HCT116 (cell line): Measurements from ENCODE around the gene INSR.

Source experiments
- CEBPB ChIP-seq: IDR thresholded peaks from 2 replicates; pipeline ENCODE4 v1.6.1; 2012; ENCODE audit warnings: low read depth
- EGR1 ChIP-seq: IDR thresholded peaks from 2 replicates; pipeline ENCODE4 v1.6.1; 2012; ENCODE audit warnings: low read depth
- ELF1 ChIP-seq: IDR thresholded peaks from 2 replicates; pipeline ENCODE4 v1.6.1; 2012; ENCODE audit warnings: low read depth, borderline replicate concordance
- EZH2 ChIP-seq: fragments of 200-600 bp; sonication (generic); IDR thresholded peaks from 2 replicates; pipeline ENCODE4 v1.6.1; 2017; ENCODE audit warnings: antibody characterized with exemption, mixed run types
- JUND ChIP-seq: IDR thresholded peaks from 2 replicates; pipeline ENCODE4 v1.6.1; 2012
- POLR2A ChIP-seq: IDR thresholded peaks from 2 replicates; pipeline ENCODE4 v1.7.0; 2011; ENCODE audit warnings: borderline replicate concordance; ENCODE audit not compliant: insufficient read depth, insufficient read length; ENCODE audit errors: extremely low read depth
- POLR2AphosphoS5 ChIP-seq: IDR thresholded peaks from 2 replicates; pipeline ENCODE4 v1.6.1; 2011; ENCODE audit warnings: mild to moderate bottlenecking, low read depth, low read length, moderate library complexity
- RAD21 ChIP-seq: IDR thresholded peaks from 2 replicates; pipeline ENCODE4 v1.6.1; 2012; ENCODE audit warnings: low read depth, mild to moderate bottlenecking
- SIN3A ChIP-seq: IDR thresholded peaks from 2 replicates; pipeline ENCODE4 v1.6.1; 2012; ENCODE audit warnings: low read depth
- SRF ChIP-seq: IDR thresholded peaks from 2 replicates; pipeline ENCODE4 v1.6.1; 2012; ENCODE audit warnings: low read depth
- TCF7L2 ChIP-seq: IDR thresholded peaks from 2 replicates; pipeline ENCODE4 v1.7.0; 2011; ENCODE audit warnings: borderline replicate concordance, inconsistent platforms; ENCODE audit not compliant: insufficient read depth, insufficient read length; ENCODE audit errors: extremely low read depth
- YY1 ChIP-seq: IDR thresholded peaks from 2 replicates; pipeline ENCODE4 v1.6.1; 2011; ENCODE audit warnings: low read length, low read depth, moderate library complexity, mild to moderate bottlenecking; ENCODE audit not compliant: insufficient replicate concordance; ENCODE audit errors: extremely low read depth
- TF ChIP-seq, protein P1 (sequence below), 3 experiments: fragments of 200-600 bp in 1 of 3; sonication (generic) in 1 of 3; IDR thresholded peaks in 2 of 3; conservative IDR thresholded peaks in 1 of 3; 2 replicates each; pipeline ENCODE4 v1.5.1; 2012 to 2017; ENCODE audit warnings: low read depth in 2 of 3, low read length in 2 of 3, antibody characterized with exemption in 1 of 3, borderline replicate concordance in 1 of 3, control low read depth in 1 of 3, mild to moderate bottlenecking in 1 of 3, mixed read lengths in 1 of 3, mixed run types in 1 of 3, moderate library complexity in 1 of 3; ENCODE audit not compliant: insufficient read depth in 1 of 3
- TF ChIP-seq, protein P2 (sequence below): IDR thresholded peaks from 2 replicates; pipeline ENCODE4 v1.6.1; 2012

DNA sequence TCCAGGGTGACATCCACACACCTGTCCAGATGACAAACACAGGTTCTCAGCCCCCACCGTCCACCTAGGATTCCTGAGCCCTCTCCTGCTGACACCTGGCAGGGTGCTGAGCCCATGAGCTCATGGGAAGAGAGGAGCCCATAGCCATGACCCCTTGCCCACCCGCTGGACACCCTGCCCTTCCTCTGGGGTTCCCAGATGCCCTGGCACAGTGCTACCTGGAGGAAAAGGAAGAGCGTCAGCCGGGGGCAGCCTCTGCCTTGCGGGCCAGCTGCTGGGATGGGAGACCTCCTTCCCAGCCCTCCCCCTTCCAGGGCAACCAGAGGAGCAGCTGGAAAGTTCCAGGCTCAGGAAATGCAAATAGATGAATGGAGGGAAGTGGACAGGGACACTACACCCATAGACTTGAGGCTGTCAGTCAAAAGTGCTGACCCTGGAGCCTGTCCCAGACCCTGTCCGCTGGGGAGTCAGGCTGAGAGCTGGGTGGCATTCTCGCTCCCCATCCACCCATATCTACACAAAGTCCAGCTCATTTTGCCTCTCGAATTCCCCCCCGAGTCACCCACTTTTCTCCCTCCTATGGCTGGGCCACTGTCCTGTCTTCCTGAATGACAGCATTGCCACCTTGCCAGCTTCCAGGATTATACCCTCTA is 42.2 kb upstream of the INSR start:
- TF ChIP-seq, protein P1, sequence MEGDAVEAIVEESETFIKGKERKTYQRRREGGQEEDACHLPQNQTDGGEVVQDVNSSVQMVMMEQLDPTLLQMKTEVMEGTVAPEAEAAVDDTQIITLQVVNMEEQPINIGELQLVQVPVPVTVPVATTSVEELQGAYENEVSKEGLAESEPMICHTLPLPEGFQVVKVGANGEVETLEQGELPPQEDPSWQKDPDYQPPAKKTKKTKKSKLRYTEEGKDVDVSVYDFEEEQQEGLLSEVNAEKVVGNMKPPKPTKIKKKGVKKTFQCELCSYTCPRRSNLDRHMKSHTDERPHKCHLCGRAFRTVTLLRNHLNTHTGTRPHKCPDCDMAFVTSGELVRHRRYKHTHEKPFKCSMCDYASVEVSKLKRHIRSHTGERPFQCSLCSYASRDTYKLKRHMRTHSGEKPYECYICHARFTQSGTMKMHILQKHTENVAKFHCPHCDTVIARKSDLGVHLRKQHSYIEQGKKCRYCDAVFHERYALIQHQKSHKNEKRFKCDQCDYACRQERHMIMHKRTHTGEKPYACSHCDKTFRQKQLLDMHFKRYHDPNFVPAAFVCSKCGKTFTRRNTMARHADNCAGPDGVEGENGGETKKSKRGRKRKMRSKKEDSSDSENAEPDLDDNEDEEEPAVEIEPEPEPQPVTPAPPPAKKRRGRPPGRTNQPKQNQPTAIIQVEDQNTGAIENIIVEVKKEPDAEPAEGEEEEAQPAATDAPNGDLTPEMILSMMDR (IDR thresholded peaks at IDR 0.05 in 2 of 3, conservative IDR thresholded peaks at IDR 0.05 in 1 of 3; ENCODE audit: borderline replicate concordance in 1 of 3, insufficient read depth in 1 of 3, low read depth in 2 of 3, low read length in 2 of 3), result no peak
- TF ChIP-seq EGR1, result no peak
- no peak for TF ChIP-seq SIN3A
- no peak for TF ChIP-seq POLR2A
- no peak for TF ChIP-seq POLR2AphosphoS5
- TF ChIP-seq, protein P2, sequence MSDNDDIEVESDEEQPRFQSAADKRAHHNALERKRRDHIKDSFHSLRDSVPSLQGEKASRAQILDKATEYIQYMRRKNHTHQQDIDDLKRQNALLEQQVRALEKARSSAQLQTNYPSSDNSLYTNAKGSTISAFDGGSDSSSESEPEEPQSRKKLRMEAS, result no peak
- no peak for TF ChIP-seq EZH2
- TF ChIP-seq SRF, result no peak
- TF ChIP-seq TCF7L2, result no peak
- no peak for TF ChIP-seq JUND
- no peak for TF ChIP-seq YY1
- no peak for TF ChIP-seq RAD21
- TF ChIP-seq CEBPB, result no peak
- TF ChIP-seq ELF1, result no peak
